HG03378 (cell line): ENCODE measurements around the gene DUSP21.
"Not testable (repeated sequence)": the region's sequence is repeated elsewhere in the genome, so short reads cannot be mapped to it uniquely, and the experiment has no call there.

Experiments used
- ATAC-seq: cut with Tn5 transposase; IDR thresholded peaks from one replicate; pipeline ENCODE4 v1.9.1; 2021; ENCODE audit warnings: mild to moderate bottlenecking, moderate library complexity; ENCODE audit not compliant: unreplicated experiment

The DUSP21 gene

GRCh38 chrX:44843753-44844152 lies at the start of gene DUSP21:
TSS of gene DUSP21 (plus strand) at chrX:44844021. CDS start at chrX:44844133, 112 bp downstream.
- no peak for ATAC-seq

- no peak for ATAC-seq
Measured at GRCh38 chrX:44795945-44796450, 47.8 kb upstream of the DUSP21 start.

GRCh38 chrX:44802613-44803012 lies 41.2 kb upstream of the DUSP21 start:
- no peak for ATAC-seq

GRCh38 chrX:44815681-44816080 lies 28.1 kb upstream of the DUSP21 start:
- no peak for ATAC-seq

- no peak for ATAC-seq
Measured at GRCh38 chrX:44816367-44816766, 27.5 kb upstream of the DUSP21 start.

GRCh38 chrX:44817029-44817428 lies 26.8 kb upstream of the DUSP21 start:
- ATAC-seq = no peak

GRCh38 chrX:44822601-44823000 lies 21.2 kb upstream of the DUSP21 start:
- no peak for ATAC-seq

GRCh38 chrX:44823193-44823592 lies 20.6 kb upstream of the DUSP21 start:
- not testable (repeated sequence) for ATAC-seq

- no peak for ATAC-seq
Measured at GRCh38 chrX:44828008-44828605, 15.7 kb upstream of the DUSP21 start.

- ATAC-seq = no peak
Measured at GRCh38 chrX:44829832-44830231, 14.0 kb upstream of the DUSP21 start.

GRCh38 chrX:44842550-44843317 lies 1.1 kb upstream of the DUSP21 start:
- ATAC-seq = no peak

- no peak for ATAC-seq
Measured at GRCh38 chrX:44843318-44843702, 511 bp upstream of the DUSP21 start.

GRCh38 chrX:44844204-44844603 lies 383 bp downstream of the DUSP21 start:
- no peak for ATAC-seq

- ATAC-seq = not testable (repeated sequence)
Measured at GRCh38 chrX:44850891-44851290, 7.1 kb downstream of the DUSP21 start.

- no peak for ATAC-seq
Measured at GRCh38 chrX:44871114-44871645, 27.4 kb downstream of the DUSP21 start.

GRCh38 chrX:44871931-44872820 lies 28.4 kb downstream of the DUSP21 start:
- peak; percentile 21 for ATAC-seq

GRCh38 chrX:44872821-44873414 lies 29.1 kb downstream of the DUSP21 start, which contains the start of gene KDM6A:
TSS of gene KDM6A (plus strand) at chrX:44873188. CDS start at chrX:44873552, 364 bp downstream.
- ATAC-seq = peak; percentile 90

GRCh38 chrX:44873415-44874276 lies 29.8 kb downstream of the DUSP21 start:
- no peak for ATAC-seq

- ATAC-seq = no peak
Measured at GRCh38 chrX:44874420-44875184, 30.8 kb downstream of the DUSP21 start.
